OCI-LY7 (cell line): Measurements from ENCODE around the gene VSX2. TPM values are rescaled to one million over a fixed set of nuclear protein-coding genes. Genes with fewer than 3 reads are reported as not detected.

ENCODE experiments used
- BruUV-seq: library from RNA; stranded (reverse); fragments of 400-500 nt; replicated peaks from 2 replicates; lab custom pipeline; 2021; lab: Mats Ljungman, UMichigan
- CTCF ChIA-PET: fragments of 300-600 bp; sonication (Branson Sonifier 250); formaldehyde crosslinking; loops from one replicate; lab custom pipeline; 2022; ENCODE audit warnings: antibody characterized with exemption; ENCODE audit not compliant: unreplicated experiment; lab: Charles Lee
- POLR2A ChIA-PET: fragments of 300-600 bp; sonication (Branson Sonifier 250); formaldehyde crosslinking; loops from one replicate; lab custom pipeline; 2022; ENCODE audit warnings: antibody characterized with exemption; lab: Charles Lee
- DNase-seq: peaks from one replicate; pipeline ENCODE4 v3.0.0-alpha.2; 2015; ENCODE audit warnings: low spot score
- H2AFZ ChIP-seq: fragments of 200-600 bp; sonication (generic), shearing (Covaris generic); 2 replicates; pipeline ENCODE4 v1.6.1; 2014; ENCODE audit warnings: mild to moderate bottlenecking, antibody characterized with exemption, low read length, moderate library complexity
- H3K27ac ChIP-seq: fragments of 200-600 bp; sonication (generic); 2 replicates; pipeline ENCODE4 v1.5.1; 2014; ENCODE audit warnings: mixed run types, low read depth, mild to moderate bottlenecking, moderate library complexity, low read length, inconsistent platforms; ENCODE audit not compliant: poor library complexity, severe bottlenecking
- H3K36me3 ChIP-seq: fragments of 200-600 bp; sonication (generic); 2 replicates; pipeline ENCODE4 v1.6.1; 2014; ENCODE audit warnings: mild to moderate bottlenecking, antibody characterized with exemption, low read length, moderate library complexity, mixed read lengths; ENCODE audit not compliant: insufficient read depth
- H3K4me1 ChIP-seq: fragments of 200-600 bp; sonication (generic); 2 replicates; pipeline ENCODE4 v1.5.1; 2014; ENCODE audit warnings: mild to moderate bottlenecking, low read length; ENCODE audit not compliant: insufficient read depth, poor library complexity, severe bottlenecking
- H3K4me2 ChIP-seq: fragments of 200-600 bp; sonication (generic); 2 replicates; pipeline ENCODE4 v1.6.1; 2014; ENCODE audit warnings: mild to moderate bottlenecking, low read length
- H3K4me3 ChIP-seq: fragments of 200-600 bp; sonication (generic); 2 replicates; pipeline ENCODE4 v1.5.1; 2014; ENCODE audit warnings: mild to moderate bottlenecking, low read depth, low read length; ENCODE audit not compliant: poor library complexity, severe bottlenecking
- H3K79me2 ChIP-seq: fragments of 200-600 bp; sonication (generic); 2 replicates; pipeline ENCODE4 v1.6.1; 2016; ENCODE audit warnings: low read depth, mild to moderate bottlenecking, low read length, moderate library complexity, mixed read lengths; ENCODE audit not compliant: insufficient read depth
- H3K9me2 ChIP-seq: fragments of 200-600 bp; sonication (generic); 2 replicates; pipeline ENCODE4 v1.6.1; 2016; ENCODE audit warnings: mild to moderate bottlenecking, low read length, mixed read lengths; ENCODE audit not compliant: insufficient read depth
- H3K9me3 ChIP-seq: fragments of 200-600 bp; sonication (generic); 2 replicates; pipeline ENCODE4 v1.6.1; 2014; ENCODE audit warnings: mild to moderate bottlenecking, mixed run types, low read length, mixed read lengths
- H4K20me1 ChIP-seq: fragments of 200-600 bp; sonication (generic); 2 replicates; pipeline ENCODE4 v1.6.1; 2014; ENCODE audit warnings: mild to moderate bottlenecking, antibody characterized with exemption, low read length, moderate library complexity, mixed read lengths; ENCODE audit not compliant: insufficient read depth
- EZH2phosphoT487 ChIP-seq: fragments of 200-600 bp; sonication (generic); IDR thresholded peaks from 2 replicates; pipeline ENCODE4 v1.6.1; 2018; ENCODE audit warnings: low read depth, borderline replicate concordance, mild to moderate bottlenecking, mixed run types, antibody characterized with exemption, low read length, moderate library complexity, mixed read lengths
- intact Hi-C: fragments of 100-400 bp; cut with micrococcal nuclease; formaldehyde crosslinking; loops from one replicate; pipeline ENCODE4 v1.10.0; 2022; ENCODE audit not compliant: unreplicated experiment
- total RNA-seq, 2 experiments: library from RNA; depleted of rRNA in 1 of 2; stranded (reverse); fragments of >200 nt in 1 of 2; shearing (Covaris generic) in 1 of 2; gene quantifications; 2 replicates each; pipeline ENCODE4 v1.2.3, GENCODE V29; 2014 to 2022
- TF ChIP-seq, protein P1 (sequence below): fragments of 200-600 bp; sonication (generic); conservative IDR thresholded peaks from 2 replicates; pipeline ENCODE4 v1.5.1; 2014; ENCODE audit warnings: mild to moderate bottlenecking, antibody characterized with exemption, low read length, moderate library complexity, mixed read lengths

The VSX2 gene
- total RNA-seq, 2 experiments from 2014 or later, result not detected

DNA sequence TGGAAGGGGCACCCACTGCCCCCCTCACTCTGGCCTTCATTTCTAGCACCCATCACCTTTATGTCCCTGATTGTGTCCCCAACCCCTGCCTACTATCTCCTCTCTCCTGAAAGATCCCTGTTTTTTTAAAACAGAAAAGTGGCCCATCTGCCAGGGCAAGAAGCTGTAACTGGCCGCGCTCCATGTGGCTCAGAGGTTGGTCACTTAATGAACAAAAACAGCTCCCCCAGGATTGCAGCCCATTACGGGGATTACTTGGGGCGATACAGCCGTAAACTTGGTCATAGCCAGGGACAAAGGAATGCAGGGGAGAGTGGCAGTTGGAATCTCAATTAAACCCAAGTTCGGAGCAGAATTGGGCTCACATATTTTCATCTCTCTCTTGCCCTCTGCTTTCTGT is 34.8 kb upstream of the VSX2 start:
- Histone ChIP-seq H4K20me1 (no peaks in the 10 kb centered on the region; the same call in 1 of the 2 replicates), H3K79me2 (no peaks in the 10 kb centered on the region), H3K4me1 (no peaks in the 10 kb centered on the region), H2AFZ (no peak overlapping the region), H3K36me3 (peaks cover 1% of the 10 kb centered on the region; the same call in 1 of the 2 replicates), H3K27ac (no peak overlapping the region), H3K9me3 (no peaks in the 10 kb centered on the region), H3K9me2 (no peaks in the 10 kb centered on the region), H3K4me3 (no peak overlapping the region), H3K4me2 (no peak overlapping the region)
- BruUV-seq, result no TSS peak
- TF ChIP-seq EZH2phosphoT487, result no peak
- TF ChIP-seq, protein P1, sequence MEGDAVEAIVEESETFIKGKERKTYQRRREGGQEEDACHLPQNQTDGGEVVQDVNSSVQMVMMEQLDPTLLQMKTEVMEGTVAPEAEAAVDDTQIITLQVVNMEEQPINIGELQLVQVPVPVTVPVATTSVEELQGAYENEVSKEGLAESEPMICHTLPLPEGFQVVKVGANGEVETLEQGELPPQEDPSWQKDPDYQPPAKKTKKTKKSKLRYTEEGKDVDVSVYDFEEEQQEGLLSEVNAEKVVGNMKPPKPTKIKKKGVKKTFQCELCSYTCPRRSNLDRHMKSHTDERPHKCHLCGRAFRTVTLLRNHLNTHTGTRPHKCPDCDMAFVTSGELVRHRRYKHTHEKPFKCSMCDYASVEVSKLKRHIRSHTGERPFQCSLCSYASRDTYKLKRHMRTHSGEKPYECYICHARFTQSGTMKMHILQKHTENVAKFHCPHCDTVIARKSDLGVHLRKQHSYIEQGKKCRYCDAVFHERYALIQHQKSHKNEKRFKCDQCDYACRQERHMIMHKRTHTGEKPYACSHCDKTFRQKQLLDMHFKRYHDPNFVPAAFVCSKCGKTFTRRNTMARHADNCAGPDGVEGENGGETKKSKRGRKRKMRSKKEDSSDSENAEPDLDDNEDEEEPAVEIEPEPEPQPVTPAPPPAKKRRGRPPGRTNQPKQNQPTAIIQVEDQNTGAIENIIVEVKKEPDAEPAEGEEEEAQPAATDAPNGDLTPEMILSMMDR, result no peak
- POLR2A ChIA-PET, result no interaction called here
- intact Hi-C loops, result no loop called here
- no peak for DNase-seq
- CTCF ChIA-PET, result no interaction called here

DNA sequence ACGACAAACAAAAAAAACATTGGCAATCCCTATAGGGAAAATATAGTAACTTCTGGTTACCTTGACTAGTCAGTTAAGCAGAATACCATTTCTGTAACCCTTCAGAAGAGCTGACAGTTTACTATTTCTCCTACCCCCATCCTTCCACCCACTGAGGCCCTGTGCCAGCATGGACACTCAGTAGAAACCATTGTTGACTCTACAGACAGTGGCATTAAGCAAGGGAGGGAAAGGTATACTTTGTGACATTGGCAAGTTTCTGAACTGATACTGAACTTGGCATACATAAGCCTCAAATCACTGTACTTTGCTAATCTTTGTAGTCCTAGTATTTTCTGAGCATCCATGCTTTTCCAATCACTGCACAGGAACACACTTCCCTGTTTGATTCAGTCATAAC is 33.4 kb upstream of the VSX2 start:
- no peaks in the 10 kb centered on the region for H3K9me2 ChIP-seq
- no peak overlapping the region for H2AFZ ChIP-seq
- no peak overlapping the region for H3K4me2 ChIP-seq
- no peak overlapping the region for H3K27ac ChIP-seq
- DNase-seq, result no peak
- intact Hi-C loops, result no loop called here
- POLR2A ChIA-PET, result interaction anchor here (0.6 to 1.1 kb wide), 2 partner anchors 32 to 132 kb away, joined by 4 to 7 read pairs; no protein-coding TSS in a partner anchor
- no peaks in the 10 kb centered on the region; the same call in 1 of the 2 replicates for H4K20me1 ChIP-seq
- no peak overlapping the region for H3K4me3 ChIP-seq
- H3K36me3 ChIP-seq, result no peaks in the 10 kb centered on the region
- H3K79me2 ChIP-seq, result no peaks in the 10 kb centered on the region
- CTCF ChIA-PET, result no interaction called here
- no peaks in the 10 kb centered on the region for H3K4me1 ChIP-seq
- BruUV-seq, result no TSS peak
- no peak for TF ChIP-seq EZH2phosphoT487
- TF ChIP-seq, protein P1, result no peak
- H3K9me3 ChIP-seq, result no peaks in the 10 kb centered on the region

DNA sequence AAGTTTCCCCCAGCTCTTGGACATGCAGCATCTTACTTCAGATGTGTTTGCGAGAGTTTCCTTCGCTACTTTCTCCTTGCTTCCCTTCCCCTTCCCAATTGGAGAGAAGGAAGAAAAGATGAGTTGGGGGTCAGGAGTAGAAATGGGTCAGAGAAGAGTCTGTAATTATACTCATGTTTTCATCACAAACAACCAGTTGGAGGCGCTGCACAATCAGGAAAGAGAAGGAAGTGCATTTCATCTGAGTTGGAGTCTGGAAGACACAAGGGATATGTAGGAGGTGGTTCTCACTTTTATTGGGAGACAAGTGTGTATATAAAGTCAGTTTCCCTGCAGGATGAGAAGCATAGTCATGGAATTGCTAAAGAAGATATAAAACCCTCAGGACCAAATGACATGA is 31.3 kb upstream of the VSX2 start:
- Histone ChIP-seq H3K9me2 (no peaks in the 10 kb centered on the region), H3K27ac (no peak overlapping the region), H3K4me3 (no peak overlapping the region), H3K4me2 (no peak overlapping the region), H2AFZ (no peak overlapping the region), H3K4me1 (no peaks in the 10 kb centered on the region), H3K79me2 (no peaks in the 10 kb centered on the region), H3K36me3 (no peaks in the 10 kb centered on the region), H3K9me3 (no peaks in the 10 kb centered on the region), H4K20me1 (no peaks in the 10 kb centered on the region; the same call in 1 of the 2 replicates)
- no peak for TF ChIP-seq EZH2phosphoT487
- TF ChIP-seq, protein P1, result peak; percentile 74
- POLR2A ChIA-PET, result interaction anchor here (0.5 kb wide), 1 partner anchor 526 kb away, joined by 3 read pairs; no protein-coding TSS in a partner anchor
- CTCF ChIA-PET, result no interaction called here
- BruUV-seq, result no TSS peak
- intact Hi-C loops, result no loop called here
- peak; percentile 10 for DNase-seq
